AG04449 (cell line): ENCODE data around the gene SELENOK.

Experiments used
- CTCF ChIA-PET: fragments of 350-600 bp; formaldehyde crosslinking; extraction: SDS; loops from one replicate; lab custom pipeline; 2021; ENCODE audit warnings: antibody characterized with exemption; lab: Yijun Ruan, JAX
- POLR2A ChIA-PET: fragments of 400-600, 350-600 bp; formaldehyde crosslinking; extraction: SDS; loops from one replicate; lab custom pipeline; 2020; ENCODE audit warnings: antibody characterized with exemption, inconsistent platforms; lab: Yijun Ruan, JAX
- DNase-seq: peaks from one replicate; pipeline ENCODE4 v3.0.0-alpha.2; 2010; ENCODE audit warnings: low read depth, low spot score
- H3K4me3 ChIP-seq: 2 replicates; pipeline ENCODE4 v1.5.1; 2011; ENCODE audit warnings: low read depth, mild to moderate bottlenecking, control low read depth, low read length
- CTCF ChIP-seq: IDR thresholded peaks from one replicate; pipeline ENCODE4 v1.5.1; 2011; ENCODE audit warnings: mild to moderate bottlenecking, moderate library complexity, low read length, control low read depth, inconsistent platforms; ENCODE audit not compliant: insufficient read depth; ENCODE audit errors: missing control alignments

SELENOK gene

GRCh38 chr3:53880396-53881345, 11.0 kb downstream of the SELENOK start:
- POLR2A ChIA-PET, result interaction anchor here (1.7 kb wide), 1 partner anchor 11 kb away, joined by 5 read pairs; no protein-coding TSS in a partner anchor

GRCh38 chr3:53865732-53866499, 25.7 kb downstream of the SELENOK start:
- POLR2A ChIA-PET, result no interaction called here
- DNase-seq, result no peak

More at GRCh38 chr3:53880396-53881345, 11.0 kb downstream of the SELENOK start:
- CTCF ChIA-PET, result interaction anchor here (0.6 to 2.4 kb wide), 6 partner anchors 9 to 581 kb away, joined by 3 to 9 read pairs (median 4); no protein-coding TSS in a partner anchor
- peak overlapping the region; percentile 90 for H3K4me3 ChIP-seq
- no peak for TF ChIP-seq CTCF
- no peak for DNase-seq

GRCh38 chr3:53863145-53863544, 28.5 kb downstream of the SELENOK start:
- no peak for TF ChIP-seq CTCF
- ChIA-PET POLR2A (no interaction called here), CTCF (interaction anchor here (0.7 kb wide), 1 partner anchor 142 kb away, joined by 3 read pairs; no protein-coding TSS in a partner anchor)
- DNase-seq, result no peak
- no peak overlapping the region for H3K4me3 ChIP-seq

More at GRCh38 chr3:53865732-53866499, 25.7 kb downstream of the SELENOK start:
- no peak overlapping the region for H3K4me3 ChIP-seq
- CTCF ChIA-PET, result interaction anchor here (2.7 kb wide), 1 partner anchor 16 kb away, joined by 7 read pairs; the partner anchor contains the start of gene ACTR8
- TF ChIP-seq CTCF, result no peak

- CTCF ChIA-PET, result no interaction called here
- POLR2A ChIA-PET, result no interaction called here
These were observed 29.4 kb downstream of the SELENOK start for GRCh38 chr3:53862241-53862640.

GRCh38 chr3:53860196-53860595, 31.5 kb downstream of the SELENOK start:
- ChIA-PET CTCF (interaction anchor here (0.7 to 1.5 kb wide), 3 partner anchors 9 to 31 kb away, joined by 3 to 4 read pairs (median 3); partner anchors contain the start of gene SELENOK), POLR2A (no interaction called here)
- DNase-seq, result no peak
- TF ChIP-seq CTCF, result no peak
- no peak overlapping the region for H3K4me3 ChIP-seq

More at GRCh38 chr3:53862241-53862640, 29.4 kb downstream of the SELENOK start:
- TF ChIP-seq CTCF, result no peak
- H3K4me3 ChIP-seq, result no peak overlapping the region
- DNase-seq, result no peak
